Stimulated activated CD4-positive, alpha-beta T cell treated with anti-CD3 and anti-CD28 coated beads, Interleukin-4, amount 100 ng/mL, for 1 hour (primary cell): Measurements from ENCODE around the gene ROR2.

Source experiments
- DNase-seq: peaks from one replicate; pipeline ENCODE4 v3.0.0-alpha.2; 2020

The ROR2 gene

DNA sequence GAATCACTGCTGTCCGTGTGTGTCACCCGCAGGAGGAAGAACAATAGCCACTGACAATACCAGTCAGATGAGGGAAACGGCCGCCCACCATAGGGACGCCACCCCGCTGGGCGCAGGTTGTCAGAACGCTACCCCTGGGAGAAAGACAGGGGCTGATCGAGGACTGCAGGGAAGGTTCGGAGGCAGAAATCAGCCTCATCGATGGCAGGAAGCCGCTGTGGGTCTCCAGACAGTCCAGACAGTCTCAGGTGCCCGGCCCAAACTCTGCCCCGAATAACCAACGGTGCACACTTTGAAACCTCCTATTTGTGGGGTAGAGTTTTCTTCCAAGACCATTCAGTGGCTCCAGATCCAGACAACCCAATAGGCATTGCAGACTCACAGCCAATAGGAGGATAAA lies 181.5 kb downstream of the ROR2 start:
- DNase-seq, result no peak

DNA sequence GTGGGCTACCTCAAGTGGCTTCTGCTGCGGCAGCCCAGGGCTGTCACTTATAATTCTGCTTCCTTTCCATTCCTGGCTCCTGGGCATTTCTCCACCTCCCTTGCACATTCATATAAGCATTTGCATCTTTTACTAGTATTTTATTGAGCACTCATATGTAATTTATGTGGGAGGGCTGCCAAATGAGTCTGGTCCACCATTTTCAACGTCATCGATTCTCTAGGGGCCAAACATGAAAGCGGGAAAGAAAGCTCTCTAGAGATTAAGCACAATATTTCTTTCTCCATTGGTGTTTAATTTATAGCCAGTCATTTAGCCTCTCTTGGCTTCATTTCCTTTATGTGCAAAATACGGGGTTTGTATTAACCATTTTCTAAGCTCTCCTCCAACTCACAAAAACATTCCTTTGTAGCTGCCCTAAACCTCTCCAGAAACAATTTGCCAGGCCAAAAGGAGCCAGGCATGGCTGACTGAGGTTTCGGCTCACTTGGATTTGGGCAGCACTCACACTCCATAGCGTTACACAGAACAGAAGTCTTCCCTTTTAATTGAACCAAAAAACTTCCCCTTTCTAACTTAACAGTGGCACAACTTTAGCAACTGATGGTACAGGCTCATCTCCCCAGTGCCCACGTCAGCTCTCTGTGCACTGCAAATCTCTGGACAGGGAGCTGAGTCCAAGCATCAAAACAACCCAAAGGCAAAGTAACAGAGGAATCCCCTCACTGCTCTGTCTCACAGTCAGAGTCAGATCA lies 183.5 kb downstream of the ROR2 start:
- DNase-seq, result no peak

DNA sequence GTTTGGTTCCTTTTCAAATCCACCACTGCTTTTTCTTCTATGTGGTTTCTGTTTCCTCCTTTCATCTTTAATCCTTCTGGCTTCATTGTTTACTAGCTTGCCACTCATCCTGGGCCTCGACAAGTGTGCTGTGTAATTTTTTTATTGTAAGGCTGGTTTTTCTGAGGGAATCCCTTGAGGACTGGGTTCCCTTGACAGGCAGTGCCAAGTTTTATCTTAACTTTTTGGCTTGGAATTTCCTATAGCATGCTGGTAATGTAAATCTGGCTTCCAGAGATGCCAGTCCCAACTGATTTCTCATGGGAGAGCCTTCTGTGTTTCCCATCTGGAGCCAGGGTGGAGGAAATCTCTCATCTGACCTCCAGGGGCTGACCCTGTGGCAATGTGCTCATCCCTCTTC lies 184.7 kb downstream of the ROR2 start:
- no peak for DNase-seq

DNA sequence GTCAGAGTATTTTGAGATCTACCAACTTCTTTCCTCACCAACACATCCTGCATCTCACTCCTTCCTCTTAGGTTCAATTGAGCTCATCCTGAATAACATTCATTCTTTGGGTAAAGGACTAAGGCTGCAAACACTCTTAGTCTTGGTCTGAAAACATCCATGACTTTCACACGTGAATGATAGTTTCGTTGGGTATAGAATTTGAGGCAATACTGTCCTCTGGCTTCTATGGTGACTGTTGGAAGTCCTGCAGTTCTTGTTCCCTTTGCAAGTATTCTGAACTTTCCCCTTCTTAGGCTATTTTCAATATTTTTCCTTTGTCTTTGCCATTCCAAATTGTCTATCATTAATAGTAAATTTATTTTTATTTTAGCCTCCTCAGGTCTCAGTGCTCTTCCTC lies 185.4 kb downstream of the ROR2 start:
- no peak for DNase-seq

DNA sequence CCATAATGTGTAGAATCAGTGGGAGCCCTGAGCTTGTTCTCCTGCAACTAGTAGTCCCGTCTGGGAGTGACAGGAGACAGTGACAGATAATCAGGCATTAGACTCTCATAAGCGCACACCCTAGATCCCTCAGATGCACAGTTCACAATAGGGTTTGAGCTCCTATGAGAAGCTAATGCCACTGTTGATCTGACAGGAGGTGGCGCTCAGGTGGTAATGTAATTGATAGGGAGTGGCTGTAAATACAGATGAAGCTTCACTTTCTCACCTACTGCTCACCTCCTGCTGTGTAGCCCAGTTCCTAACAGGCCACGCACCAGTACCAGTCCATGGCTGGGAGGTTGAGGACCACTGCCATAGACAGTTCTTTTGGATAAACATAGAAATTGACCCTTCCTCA lies 188.7 kb downstream of the ROR2 start:
- DNase-seq, result no peak

DNA sequence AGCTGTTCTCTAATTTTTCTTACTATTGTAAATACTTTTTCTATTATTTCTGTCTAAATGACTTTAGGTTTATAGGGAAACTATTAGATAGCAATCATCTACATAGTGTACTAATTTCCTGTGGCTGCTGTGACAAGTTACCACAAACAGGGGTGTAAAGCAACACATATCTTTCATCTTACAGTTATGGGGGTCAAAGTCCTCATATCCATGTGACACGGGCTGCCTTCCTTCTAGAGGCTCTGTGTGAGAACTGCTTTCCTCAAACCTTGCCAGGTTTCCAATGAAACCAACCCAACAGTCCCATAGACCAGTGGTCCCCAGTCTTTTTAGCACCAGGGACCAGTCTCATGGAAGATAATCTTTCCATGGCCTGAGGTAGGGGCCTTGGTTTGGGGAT lies 189.1 kb downstream of the ROR2 start:
- no peak for DNase-seq

DNA sequence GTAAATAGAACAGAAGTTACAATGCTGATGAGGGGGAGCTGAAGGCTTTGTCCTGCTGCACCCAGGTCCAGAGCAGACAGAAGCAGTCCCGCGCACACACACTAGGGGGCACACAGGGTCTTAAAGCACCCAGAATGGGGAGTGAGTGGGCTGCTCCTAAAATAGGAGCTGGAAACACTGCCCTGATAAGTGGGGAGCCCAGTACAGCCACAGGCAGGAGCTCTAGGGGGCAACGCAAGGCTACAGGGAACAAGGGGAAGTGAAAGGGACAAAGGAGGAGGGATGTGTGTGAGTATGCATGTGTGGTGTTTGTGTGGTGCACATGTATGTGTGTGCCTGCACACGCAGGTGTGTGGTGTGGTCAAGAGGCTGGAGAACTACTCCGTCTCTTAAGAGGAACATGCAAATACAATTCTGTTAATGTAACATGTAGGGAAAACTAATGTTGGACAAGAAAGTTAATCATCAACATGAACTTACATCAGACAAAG lies 191.5 kb downstream of the ROR2 start:
- peak; percentile 33 for DNase-seq

DNA sequence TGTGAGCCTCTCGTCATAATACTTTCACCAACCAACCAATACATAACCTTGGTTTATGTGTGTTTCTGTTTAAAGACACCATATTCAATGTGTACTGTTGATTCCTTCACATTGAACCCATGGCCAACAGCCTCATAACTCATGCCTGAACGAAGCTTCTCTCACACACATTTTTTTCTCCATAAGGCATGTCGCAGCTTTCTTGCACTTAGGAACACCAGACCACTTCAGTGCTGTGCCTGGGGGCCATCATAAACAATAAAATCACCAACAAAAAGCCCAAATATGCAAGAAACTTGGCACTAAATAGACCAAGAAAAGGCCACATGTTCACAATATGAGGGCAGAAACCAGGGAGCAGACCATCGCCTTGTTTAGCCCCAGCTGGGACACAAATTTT lies 192.2 kb downstream of the ROR2 start:
- no peak for DNase-seq

DNA sequence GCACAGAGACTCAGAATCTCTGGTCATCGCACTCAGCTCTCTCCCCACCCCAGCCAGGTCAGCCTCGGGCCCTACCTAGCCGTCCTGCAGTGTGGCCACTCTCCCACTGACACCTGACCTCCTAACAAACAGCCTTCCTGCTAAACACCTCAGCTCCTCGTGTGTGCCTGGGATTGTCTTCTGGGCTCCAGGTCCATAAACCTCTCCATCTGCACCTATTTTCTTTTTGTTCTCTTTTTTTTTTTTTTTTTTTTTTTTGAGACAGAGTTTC lies 193.6 kb downstream of the ROR2 start:
- no peak for DNase-seq

DNA sequence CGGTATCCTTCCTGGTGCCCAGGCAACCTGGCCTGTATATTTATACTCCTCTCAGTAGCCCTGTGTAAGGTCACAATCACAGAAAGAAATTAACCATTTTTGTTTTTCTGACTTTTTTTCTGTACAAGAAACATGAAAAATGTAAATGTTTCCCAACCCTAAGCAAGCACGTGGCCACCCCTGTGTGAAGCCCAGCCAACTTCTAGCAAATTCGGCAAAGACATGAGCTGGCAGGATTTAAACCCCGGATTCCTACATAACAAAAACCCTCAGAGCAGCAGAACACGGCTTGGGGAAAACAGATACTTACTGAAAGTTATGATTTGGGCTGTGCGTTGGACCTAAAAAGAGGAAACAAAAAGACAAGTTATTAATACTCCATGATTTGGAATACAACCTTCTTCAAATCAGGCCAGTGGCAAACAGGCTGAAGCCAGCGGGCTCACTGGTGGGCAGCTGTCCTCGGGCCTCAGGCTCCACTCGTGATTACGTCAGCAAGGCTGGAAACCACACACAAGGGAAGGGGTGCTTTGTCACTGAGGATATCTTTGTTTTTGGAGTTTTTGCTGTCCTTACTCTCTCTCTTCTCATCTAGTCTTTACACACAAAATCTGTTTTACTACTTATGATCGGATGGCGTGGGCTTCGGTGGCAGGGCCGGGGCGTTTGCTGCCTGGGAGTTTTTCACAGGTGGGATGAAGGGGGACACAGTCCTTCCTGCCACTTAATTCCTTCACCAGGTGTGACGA lies 194.1 kb downstream of the ROR2 start:
- DNase-seq, result no peak

DNA sequence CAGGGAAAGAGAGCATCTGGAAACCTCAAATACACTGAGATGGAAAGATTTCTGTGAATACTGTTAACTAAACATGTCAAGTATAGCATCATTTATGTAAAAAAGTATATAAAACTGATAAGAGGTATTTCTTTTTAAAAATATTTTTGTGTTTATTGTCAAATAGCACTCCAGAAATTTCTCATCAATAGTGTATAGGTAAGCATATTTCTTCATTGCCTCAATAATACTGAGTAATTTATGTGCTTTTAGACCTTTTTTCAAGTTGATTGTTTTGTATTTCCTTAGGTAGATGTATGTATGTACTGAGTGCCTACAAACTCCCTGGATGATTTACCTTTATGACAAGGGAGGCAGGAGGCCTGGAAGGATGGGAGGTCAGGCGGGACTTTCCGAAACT lies 196.3 kb downstream of the ROR2 start:
- no peak for DNase-seq

DNA sequence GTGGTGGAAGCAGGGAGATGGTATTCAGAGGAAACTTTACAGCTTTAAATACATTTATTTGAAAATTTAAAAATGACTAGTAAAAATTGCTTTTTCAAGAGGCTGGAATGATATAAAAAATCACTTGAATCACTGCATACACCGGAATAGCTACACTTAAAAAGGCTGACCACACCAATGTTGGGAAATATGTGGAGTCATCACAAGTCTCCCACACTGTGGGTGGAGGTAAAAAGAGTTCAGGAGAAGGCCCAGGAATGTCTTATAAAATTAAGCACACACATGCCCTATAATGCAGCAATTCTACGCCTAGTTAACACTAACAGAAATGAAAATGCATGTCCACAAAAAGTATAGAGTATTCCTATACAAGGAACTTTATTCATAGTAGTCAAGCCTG lies 198.1 kb downstream of the ROR2 start:
- no peak for DNase-seq

DNA sequence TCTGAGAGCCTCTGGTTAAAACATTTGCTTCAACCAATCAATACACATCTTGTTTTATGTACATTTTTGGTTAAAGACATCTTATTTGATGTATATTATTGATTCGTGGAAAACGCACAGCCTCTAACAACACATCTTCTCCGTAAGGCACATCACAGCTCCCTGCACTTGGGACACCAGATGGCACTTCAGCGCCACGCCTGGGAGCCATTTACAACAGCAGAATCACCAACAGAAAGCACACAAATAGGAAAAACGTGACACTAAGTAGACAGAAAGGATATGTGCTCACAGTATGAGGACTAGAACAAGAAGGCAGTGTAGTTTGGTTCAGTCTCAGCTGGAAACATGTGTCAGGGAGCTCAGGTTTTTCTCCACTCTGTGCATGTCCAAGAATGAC lies 199.7 kb downstream of the ROR2 start:
- DNase-seq, result no peak

DNA sequence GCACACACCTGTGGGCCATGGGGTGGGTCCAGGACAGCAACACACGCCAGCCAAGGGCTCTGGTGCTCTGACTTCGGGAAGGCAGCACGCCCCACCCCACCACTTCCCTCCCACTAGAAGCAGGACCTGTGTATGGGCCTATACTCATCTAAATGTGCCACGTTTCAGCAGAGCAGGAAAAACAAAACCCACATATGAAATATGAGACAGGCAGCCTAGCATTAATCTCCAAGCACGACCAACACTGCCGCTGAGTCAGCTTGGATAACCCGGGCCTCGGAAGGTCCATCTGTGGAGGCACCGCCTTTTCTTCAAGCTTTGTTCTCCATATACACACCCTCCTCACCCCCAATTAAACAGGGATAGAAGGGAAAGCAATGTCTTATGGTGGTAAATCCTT lies 203.1 kb downstream of the ROR2 start:
- no peak for DNase-seq

DNA sequence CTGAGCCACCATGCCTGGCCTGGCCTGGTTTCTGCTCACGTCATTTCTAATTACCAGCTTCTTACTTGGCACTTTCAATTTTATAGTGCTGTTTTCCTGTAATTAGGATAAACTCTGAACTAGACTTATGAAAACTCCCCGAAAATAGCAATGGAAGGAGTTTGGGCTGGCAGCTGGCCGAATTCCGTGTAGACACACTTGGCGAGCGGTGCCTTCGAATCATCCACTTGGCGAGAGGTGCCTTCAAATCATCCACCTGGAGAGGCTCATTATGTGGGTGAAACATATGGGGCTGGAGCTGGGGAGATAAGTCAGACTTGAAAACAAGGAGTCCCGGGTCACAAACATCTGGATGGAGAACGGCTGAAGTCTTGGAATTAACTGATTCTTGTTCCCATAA lies 203.7 kb downstream of the ROR2 start:
- no peak for DNase-seq

DNA sequence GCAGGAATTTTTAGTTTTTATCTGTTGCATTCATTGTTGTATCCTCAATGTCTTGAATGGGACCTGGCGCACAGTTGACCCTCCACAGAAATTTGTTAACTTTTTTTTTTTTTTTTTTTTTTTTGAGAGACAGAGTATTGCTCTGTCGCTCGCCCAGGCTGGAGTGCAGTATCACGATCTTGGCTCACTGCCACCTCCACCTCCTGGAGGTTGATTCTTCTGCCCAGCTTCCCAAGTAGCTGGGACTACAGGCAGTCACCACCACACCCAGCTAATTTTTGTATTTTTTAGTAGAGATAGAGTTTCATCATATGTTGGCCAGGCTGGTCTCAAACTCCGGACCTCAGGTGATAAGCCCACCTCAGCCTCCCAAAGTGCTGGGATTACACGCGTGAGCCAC lies 205.9 kb downstream of the ROR2 start:
- no peak for DNase-seq

DNA sequence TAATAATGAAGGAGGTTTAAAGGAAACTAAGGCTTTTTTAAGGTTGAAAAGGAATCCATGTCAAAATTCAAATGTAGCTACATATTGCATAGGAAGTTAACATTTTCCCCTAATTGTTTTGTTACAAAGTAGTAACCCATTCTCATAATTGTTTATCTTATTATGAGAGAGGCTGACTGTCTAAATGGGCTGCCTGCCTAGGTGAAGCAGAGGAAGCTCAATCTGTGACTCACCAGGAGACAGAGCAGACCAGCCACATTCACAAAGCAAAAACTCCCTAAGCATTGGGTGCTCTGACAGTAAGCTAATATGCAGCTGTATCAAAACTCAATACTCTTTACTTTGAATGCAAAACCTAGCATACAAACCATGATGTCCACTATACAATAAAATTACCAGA lies 208.5 kb downstream of the ROR2 start:
- DNase-seq, result no peak

DNA sequence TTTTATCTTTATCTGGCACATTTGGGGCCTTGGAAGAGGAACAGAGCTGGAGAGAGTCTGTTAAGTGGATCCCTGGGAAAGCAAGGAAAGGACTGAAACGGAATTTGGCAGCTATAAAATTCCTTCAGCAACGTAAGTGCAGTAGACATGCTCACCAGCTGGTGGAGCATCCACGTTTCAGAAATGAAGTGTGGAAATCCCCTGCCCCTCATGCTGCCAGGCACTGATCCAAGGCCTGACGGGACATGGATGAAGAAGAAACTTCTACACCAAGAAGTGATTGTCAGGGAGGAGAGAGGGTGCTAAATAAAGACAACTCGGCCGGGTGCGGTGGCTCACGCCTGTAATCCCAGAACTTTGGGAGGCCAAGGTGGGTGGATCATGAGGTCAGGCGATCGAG lies 209.3 kb downstream of the ROR2 start:
- no peak for DNase-seq

DNA sequence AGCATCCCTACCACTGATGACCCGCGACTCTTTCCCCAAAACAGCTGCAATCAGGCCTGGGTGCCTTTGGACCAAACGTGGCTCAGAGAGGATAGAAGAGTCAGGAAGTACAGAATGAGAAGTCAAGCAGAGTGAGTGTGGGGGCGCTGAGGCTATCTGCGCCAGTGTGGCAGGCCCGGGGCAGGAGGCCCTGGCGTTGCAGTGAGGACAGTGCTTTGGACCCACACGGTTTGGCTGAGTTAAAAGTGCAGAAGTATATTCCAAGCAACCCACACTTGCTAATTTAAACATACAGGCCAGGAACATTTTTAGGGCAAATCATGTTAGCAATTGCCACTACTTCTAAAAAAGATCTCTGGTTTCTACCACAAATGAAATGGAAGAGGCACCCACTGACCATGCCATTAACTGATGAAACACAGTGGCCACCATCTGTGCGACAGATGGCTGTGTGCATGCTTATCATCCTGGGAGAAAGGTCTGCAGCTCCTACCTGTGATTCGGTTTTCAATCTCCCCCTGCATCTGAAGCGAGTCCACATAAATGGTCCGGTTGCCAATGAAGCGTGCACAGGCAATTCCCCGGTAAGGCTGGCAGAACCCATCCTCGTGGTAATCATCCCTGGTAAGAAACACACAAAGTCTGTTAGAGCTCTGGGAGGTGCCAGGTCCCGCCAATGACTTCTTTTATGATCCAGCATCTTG lies 213.0 kb downstream of the ROR2 start:
- no peak for DNase-seq

DNA sequence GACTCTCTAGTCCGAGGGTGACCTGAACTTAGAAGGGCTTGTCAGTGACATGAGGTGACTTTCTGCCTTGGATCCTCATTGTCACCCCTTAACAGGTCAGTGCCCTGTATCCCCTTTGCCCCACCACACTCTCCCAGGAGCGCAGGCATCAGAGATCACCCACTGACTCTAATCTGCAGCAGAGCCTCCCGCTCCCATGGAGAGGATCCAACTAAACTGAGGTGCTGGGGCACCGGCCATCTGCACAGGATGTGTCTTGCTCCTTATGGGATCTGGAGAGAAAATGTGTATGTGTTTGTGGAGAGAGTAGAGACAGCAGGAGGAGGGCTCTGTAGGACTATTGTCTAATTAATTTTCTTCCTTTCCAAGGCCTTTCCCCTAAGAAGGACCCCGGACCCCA lies 213.7 kb downstream of the ROR2 start:
- DNase-seq, result no peak

DNA sequence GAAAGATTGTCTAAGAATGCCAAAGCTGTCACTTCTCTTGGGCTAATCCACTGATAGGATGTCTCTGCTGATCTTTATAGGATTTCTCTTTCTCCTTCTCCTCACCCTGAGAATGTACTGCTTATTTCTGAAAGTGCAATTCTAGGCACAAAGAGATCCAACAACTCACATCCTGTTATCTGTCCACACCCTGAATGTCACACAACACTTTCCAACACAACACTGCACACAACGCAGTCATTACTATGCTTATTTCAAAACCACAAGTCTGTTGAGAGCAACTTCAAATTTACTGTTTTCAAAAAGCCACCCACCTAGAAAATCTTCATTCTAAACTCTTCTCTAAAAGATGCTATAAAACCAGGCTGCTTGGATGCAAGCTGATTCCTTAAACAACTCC lies 215.0 kb downstream of the ROR2 start:
- no peak for DNase-seq

DNA sequence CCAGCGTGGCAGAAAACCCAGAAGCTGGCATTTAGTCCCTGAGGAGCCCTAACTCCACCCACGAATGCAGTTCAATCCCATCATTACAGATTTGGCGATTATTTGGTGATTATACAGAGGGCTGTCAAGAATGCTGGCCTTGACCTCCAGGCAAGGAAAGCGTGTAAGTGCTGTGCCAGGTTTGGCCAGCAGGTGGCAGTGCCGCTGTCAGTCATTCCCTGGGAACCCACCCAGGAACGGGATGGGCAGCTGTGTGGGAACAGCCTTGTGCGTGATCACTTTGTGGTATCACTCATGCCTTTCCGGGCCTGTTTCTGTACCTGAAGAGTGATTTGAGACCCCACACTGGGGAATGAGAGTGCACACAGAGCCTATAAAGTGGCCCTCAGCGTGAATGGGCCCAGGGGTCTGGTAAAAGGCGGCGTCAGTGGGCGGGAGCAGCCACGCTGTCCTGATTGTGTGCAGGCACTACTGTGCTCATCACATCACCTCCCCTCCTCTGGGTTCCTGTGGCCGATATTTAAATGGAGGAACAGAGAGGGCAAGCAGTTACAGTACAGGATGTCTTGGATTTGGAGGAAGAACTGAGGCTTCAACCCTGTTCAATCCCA lies 215.6 kb downstream of the ROR2 start:
- DNase-seq, result peak; percentile 67

DNA sequence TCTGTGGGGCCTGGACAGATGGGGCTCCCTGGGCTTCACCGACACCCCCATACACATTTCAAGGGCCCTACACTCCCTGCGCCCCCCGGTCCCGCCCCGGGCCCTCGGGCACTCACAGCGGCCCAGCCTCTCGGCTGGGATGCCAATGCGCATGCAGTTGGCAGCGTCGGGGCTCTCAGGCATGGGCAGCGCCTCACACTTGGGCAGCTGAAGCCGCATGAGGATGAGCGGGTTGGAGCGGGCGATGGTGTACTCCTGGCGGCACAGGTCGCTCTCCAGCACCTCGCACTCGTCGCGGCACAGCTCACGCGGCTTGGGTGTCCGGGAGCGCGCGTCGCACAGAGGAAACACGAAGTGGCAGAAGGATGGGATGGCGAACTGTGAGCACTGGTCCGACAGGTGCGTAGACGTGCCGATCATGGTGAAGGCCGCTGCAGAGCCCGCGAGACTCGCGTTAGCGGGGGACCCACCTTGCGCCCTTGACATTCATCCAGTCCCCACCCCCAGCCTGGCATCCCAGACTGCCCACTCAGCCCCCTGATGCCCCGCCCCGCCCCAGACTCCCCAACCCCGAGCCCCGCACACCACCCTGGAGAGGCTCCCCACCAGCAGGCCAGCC lies 216.9 kb downstream of the ROR2 start:
- no peak for DNase-seq
